Measurements from ENCODE around the gene ZNF732.

Gene ZNF732

GRCh38 chr4:336099-336892, 31.0 kb upstream of the ZNF732 start:
- Histone ChIP-seq H3K4me3 (ENCODE audit: control insufficient read depth in 1 of 7, extremely low read depth in 1 of 7, insufficient read depth in 4 of 7, low read depth in 2 of 7, low read length in 6 of 7) (peak overlapping the region; percentile 71 to 94 (median 82)), H3K36me3 (ENCODE audit: control insufficient read depth in 4 of 4, insufficient read depth in 4 of 4, low read length in 3 of 4) (peaks cover 0 to 14% (median 9%) of the 10 kb centered on the region in 4 experiments), H3K27ac (ENCODE audit: insufficient read depth in 1 of 2, low read depth in 1 of 2, low read length in 2 of 2, poor library complexity in 1 of 2, severe bottlenecking in 2 of 2) (peak overlapping the region in 1 of 2 experiments; percentile 88), H3K9me3 (ENCODE audit: control extremely low read depth in 1 of 5, control insufficient read depth in 4 of 5, insufficient read depth in 2 of 5, low read depth in 1 of 5, low read length in 4 of 5) (peaks cover 7 to 47% (median 16%) of the 10 kb centered on the region in 5 experiments), H3K27me3 (replicated peaks in 2 of 5; ENCODE audit: control insufficient read depth in 4 of 5, insufficient read depth in 5 of 5, low read length in 4 of 5) (peaks cover 0 to 4% (median 0%) of the 10 kb centered on the region in 5 experiments), H3K4me1 (ENCODE audit: control extremely low read depth in 1 of 4, control insufficient read depth in 4 of 4, insufficient read depth in 4 of 4, low read length in 3 of 4) (peaks cover 0 to 26% (median 17%) of the 10 kb centered on the region in 4 experiments)
- 9% methylated on average over 70 of the region's 71 CpGs for WGBS (ENCODE audit: insufficient coverage)
- ChIA-PET CTCF (no interaction called here), POLR2A (no interaction called here)
- peak in 2 of 3 donors; percentile 31 to 54 for DNase-seq

- peaks cover 6 to 39% (median 13%) of the 10 kb centered on the region in 5 experiments for H3K9me3 ChIP-seq (ENCODE audit: control extremely low read depth in 1 of 5, control insufficient read depth in 4 of 5, insufficient read depth in 2 of 5, low read depth in 1 of 5, low read length in 4 of 5)
- WGBS (ENCODE audit: insufficient coverage): 100% methylated on average over 1 of the region's 2 CpGs
- POLR2A ChIA-PET: no interaction called here
- no peak overlapping the region for H3K27ac ChIP-seq (ENCODE audit: insufficient read depth in 1 of 2, low read depth in 1 of 2, low read length in 2 of 2, poor library complexity in 1 of 2, severe bottlenecking in 2 of 2)
- H3K4me3 ChIP-seq (ENCODE audit: control insufficient read depth in 1 of 7, extremely low read depth in 1 of 7, insufficient read depth in 4 of 7, low read depth in 2 of 7, low read length in 6 of 7): no peak overlapping the region
- no peak for DNase-seq
- peaks cover 0 to 4% (median 0%) of the 10 kb centered on the region in 5 experiments for H3K27me3 ChIP-seq (replicated peaks in 2 of 5; ENCODE audit: control insufficient read depth in 4 of 5, insufficient read depth in 5 of 5, low read length in 4 of 5)
- CTCF ChIA-PET: no interaction called here
- H3K4me1 ChIP-seq (ENCODE audit: control extremely low read depth in 1 of 4, control insufficient read depth in 4 of 4, insufficient read depth in 4 of 4, low read length in 3 of 4): peaks cover 0 to 26% (median 17%) of the 10 kb centered on the region in 4 experiments
- peaks cover 0 to 14% (median 6%) of the 10 kb centered on the region in 4 experiments for H3K36me3 ChIP-seq (ENCODE audit: control insufficient read depth in 4 of 4, insufficient read depth in 4 of 4, low read length in 3 of 4)
Measured at GRCh38 chr4:335515-335914, 30.2 kb upstream of the ZNF732 start.

- Histone ChIP-seq H3K9me3 (ENCODE audit: control extremely low read depth in 1 of 5, control insufficient read depth in 4 of 5, insufficient read depth in 2 of 5, low read depth in 1 of 5, low read length in 4 of 5) (peaks cover 2 to 36% (median 12%) of the 10 kb centered on the region in 5 experiments), H3K27me3 (replicated peaks in 2 of 5; ENCODE audit: control insufficient read depth in 4 of 5, insufficient read depth in 5 of 5, low read length in 4 of 5) (no peaks in the 10 kb centered on the region), H3K4me1 (ENCODE audit: control extremely low read depth in 1 of 4, control insufficient read depth in 4 of 4, insufficient read depth in 4 of 4, low read length in 3 of 4) (no peaks in the 10 kb centered on the region), H3K27ac (ENCODE audit: insufficient read depth in 1 of 2, low read depth in 1 of 2, low read length in 2 of 2, poor library complexity in 1 of 2, severe bottlenecking in 2 of 2) (no peak overlapping the region), H3K36me3 (ENCODE audit: control insufficient read depth in 4 of 4, insufficient read depth in 4 of 4, low read length in 3 of 4) (no peaks in the 10 kb centered on the region), H3K4me3 (ENCODE audit: control insufficient read depth in 1 of 7, extremely low read depth in 1 of 7, insufficient read depth in 4 of 7, low read depth in 2 of 7, low read length in 6 of 7) (no peak overlapping the region)
- WGBS (ENCODE audit: insufficient coverage): 97% methylated on average over 4 of the region's 8 CpGs
- POLR2A ChIA-PET: no interaction called here
- CTCF ChIA-PET: interaction anchor here (0.7 kb wide), 1 partner anchor 20 kb away, joined by 3 read pairs; no protein-coding TSS in a partner anchor
- DNase-seq: no peak
Measured at GRCh38 chr4:328729-329128, 23.5 kb upstream of the ZNF732 start.

- WGBS (ENCODE audit: insufficient coverage): 83% methylated on average over 1 of the region's 1 CpG
- Histone ChIP-seq H3K4me3 (ENCODE audit: control insufficient read depth in 1 of 7, extremely low read depth in 1 of 7, insufficient read depth in 4 of 7, low read depth in 2 of 7, low read length in 6 of 7) (no peak overlapping the region), H3K27me3 (replicated peaks in 2 of 5; ENCODE audit: control insufficient read depth in 4 of 5, insufficient read depth in 5 of 5, low read length in 4 of 5) (peaks cover 0 to 27% (median 0%) of the 10 kb centered on the region in 5 experiments), H3K4me1 (ENCODE audit: control extremely low read depth in 1 of 4, control insufficient read depth in 4 of 4, insufficient read depth in 4 of 4, low read length in 3 of 4) (peaks cover 0 to 4% (median 0%) of the 10 kb centered on the region in 4 experiments), H3K27ac (ENCODE audit: insufficient read depth in 1 of 2, low read depth in 1 of 2, low read length in 2 of 2, poor library complexity in 1 of 2, severe bottlenecking in 2 of 2) (no peak overlapping the region), H3K9me3 (ENCODE audit: control extremely low read depth in 1 of 5, control insufficient read depth in 4 of 5, insufficient read depth in 2 of 5, low read depth in 1 of 5, low read length in 4 of 5) (peaks cover 3 to 37% (median 7%) of the 10 kb centered on the region in 5 experiments), H3K36me3 (ENCODE audit: control insufficient read depth in 4 of 4, insufficient read depth in 4 of 4, low read length in 3 of 4) (no peaks in the 10 kb centered on the region)
- POLR2A ChIA-PET: no interaction called here
- CTCF ChIA-PET: no interaction called here
- DNase-seq: no peak
Measured at GRCh38 chr4:314296-314903, 9.1 kb upstream of the ZNF732 start.

GRCh38 chr4:309807-310206, 4.5 kb upstream of the ZNF732 start:
- peak in 2 of 3 donors; percentile 61 to 70 for DNase-seq
- no peak overlapping the region for H3K4me3 ChIP-seq (ENCODE audit: control insufficient read depth in 1 of 7, extremely low read depth in 1 of 7, insufficient read depth in 4 of 7, low read depth in 2 of 7, low read length in 6 of 7)
- H3K9me3 ChIP-seq (ENCODE audit: control extremely low read depth in 1 of 5, control insufficient read depth in 4 of 5, insufficient read depth in 2 of 5, low read depth in 1 of 5, low read length in 4 of 5): peaks cover 0 to 44% (median 5%) of the 10 kb centered on the region in 5 experiments
- no peak overlapping the region for H3K27ac ChIP-seq (ENCODE audit: insufficient read depth in 1 of 2, low read depth in 1 of 2, low read length in 2 of 2, poor library complexity in 1 of 2, severe bottlenecking in 2 of 2)
- peaks cover 0 to 21% (median 2%) of the 10 kb centered on the region in 5 experiments for H3K27me3 ChIP-seq (replicated peaks in 2 of 5; ENCODE audit: control insufficient read depth in 4 of 5, insufficient read depth in 5 of 5, low read length in 4 of 5)
- POLR2A ChIA-PET: no interaction called here
- whole genome bisulfite sequencing (ENCODE audit: insufficient coverage): no CpG with 5 or more reads among the region's 1 CpG
- H3K36me3 ChIP-seq (ENCODE audit: control insufficient read depth in 4 of 4, insufficient read depth in 4 of 4, low read length in 3 of 4): no peaks in the 10 kb centered on the region
- CTCF ChIA-PET: interaction anchor here (2.0 kb wide), 1 partner anchor 17 kb away, joined by 5 read pairs; no protein-coding TSS in a partner anchor
- peaks cover 11 to 32% (median 17%) of the 10 kb centered on the region in 4 experiments for H3K4me1 ChIP-seq (ENCODE audit: control extremely low read depth in 1 of 4, control insufficient read depth in 4 of 4, insufficient read depth in 4 of 4, low read length in 3 of 4)

- peaks cover 11 to 36% (median 17%) of the 10 kb centered on the region in 4 experiments for H3K4me1 ChIP-seq (ENCODE audit: control extremely low read depth in 1 of 4, control insufficient read depth in 4 of 4, insufficient read depth in 4 of 4, low read length in 3 of 4)
- CTCF ChIA-PET: interaction anchor here (1.7 kb wide), 1 partner anchor 367 kb away, joined by 3 read pairs; the partner anchor contains the start of gene ATP5ME
- DNase-seq: peak; percentile 83 to 97 (median 96)
- peak overlapping the region in 1 of 7 experiments; percentile 42 for H3K4me3 ChIP-seq (ENCODE audit: control insufficient read depth in 1 of 7, extremely low read depth in 1 of 7, insufficient read depth in 4 of 7, low read depth in 2 of 7, low read length in 6 of 7)
- H3K36me3 ChIP-seq (ENCODE audit: control insufficient read depth in 4 of 4, insufficient read depth in 4 of 4, low read length in 3 of 4): no peaks in the 10 kb centered on the region
- no peak overlapping the region for H3K27ac ChIP-seq (ENCODE audit: insufficient read depth in 1 of 2, low read depth in 1 of 2, low read length in 2 of 2, poor library complexity in 1 of 2, severe bottlenecking in 2 of 2)
- H3K27me3 ChIP-seq (replicated peaks in 2 of 5; ENCODE audit: control insufficient read depth in 4 of 5, insufficient read depth in 5 of 5, low read length in 4 of 5): peaks cover 0 to 31% (median 6%) of the 10 kb centered on the region in 5 experiments
- no CpG with 5 or more reads among the region's 3 CpGs for WGBS (ENCODE audit: insufficient coverage)
- peaks cover 3 to 52% (median 14%) of the 10 kb centered on the region in 5 experiments for H3K9me3 ChIP-seq (ENCODE audit: control extremely low read depth in 1 of 5, control insufficient read depth in 4 of 5, insufficient read depth in 2 of 5, low read depth in 1 of 5, low read length in 4 of 5)
- POLR2A ChIA-PET: no interaction called here
Measured at GRCh38 chr4:306551-306961, 1.3 kb upstream of the ZNF732 start.
